Measurements from ENCODE around the gene DHX35. TPM values are rescaled to one million over a fixed set of nuclear protein-coding genes. Genes with fewer than 3 reads are reported as not detected.

Gene DHX35
- total RNA-seq, 1 donor from 2014 or later = 11.3 TPM

DNA sequence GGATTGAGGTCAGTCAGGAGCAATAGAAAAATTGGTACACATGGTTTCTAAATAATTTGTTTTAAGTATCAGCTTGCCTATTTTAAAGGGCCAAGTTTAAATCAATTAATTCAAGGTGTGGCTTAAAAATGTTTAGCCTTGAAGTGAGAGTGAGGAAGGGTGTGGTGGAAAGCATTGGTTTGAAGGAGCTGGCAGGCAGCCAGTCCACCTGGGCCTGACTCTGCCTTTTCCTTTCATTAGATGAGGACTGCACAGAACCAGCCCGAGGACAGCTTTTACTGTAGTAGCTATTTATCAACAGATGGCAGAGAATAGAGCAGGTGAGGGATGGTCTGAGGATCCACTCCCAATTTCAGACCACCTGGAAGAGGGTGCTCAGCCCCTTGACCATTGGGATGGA lies 42.4 kb downstream of the DHX35 start:
- intact Hi-C loops (cut with DNase I) = no loop called here
- DNase-seq (ENCODE audit: low spot score) (no peak), ATAC-seq (no peak)

DNA sequence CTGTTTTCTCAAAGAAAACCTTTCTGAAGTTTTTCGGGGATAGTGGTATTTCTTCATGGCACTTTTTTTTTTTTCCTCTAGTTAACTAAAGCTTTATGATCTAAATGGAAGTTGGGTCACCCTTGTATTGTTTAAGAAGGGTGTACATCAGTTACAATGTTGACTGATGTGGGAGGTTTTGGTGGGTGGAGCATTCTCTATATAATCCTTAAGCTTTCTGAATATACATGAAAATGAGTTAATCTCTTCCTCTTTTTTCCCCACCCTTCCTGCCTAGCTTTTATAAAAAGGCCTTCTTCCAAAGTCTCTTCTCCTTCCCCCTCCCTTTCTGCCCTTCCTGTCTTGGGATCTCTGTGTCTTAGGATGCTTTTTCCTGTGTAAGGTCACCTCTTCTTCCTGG lies 47.2 kb downstream of the DHX35 start:
- no peak for DNase-seq (ENCODE audit: low spot score)
- ATAC-seq = no peak
- intact Hi-C loops (cut with DNase I) = no loop called here

DNA sequence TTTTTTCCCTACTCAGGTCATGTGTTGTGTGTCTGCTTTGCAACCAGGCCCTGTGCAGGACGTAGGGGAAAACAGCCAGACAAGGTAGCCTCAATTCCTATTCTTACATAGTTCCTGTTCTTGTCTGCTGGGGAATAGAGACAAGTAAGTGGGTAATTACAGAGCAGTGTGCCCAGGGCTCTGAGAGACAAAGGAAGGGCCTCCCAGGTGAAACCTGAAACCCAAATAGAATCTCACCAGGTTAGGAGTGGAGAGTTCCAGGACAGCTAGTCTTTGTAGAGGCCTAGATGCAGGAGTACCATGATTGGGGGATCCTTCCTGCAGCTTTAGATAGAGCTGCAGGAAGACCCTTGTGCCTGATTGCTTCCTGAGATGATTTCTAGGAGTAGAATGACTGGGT lies 48.4 kb downstream of the DHX35 start:
- DNase-seq (ENCODE audit: low spot score) = no peak
- ATAC-seq = no peak
- intact Hi-C loops (cut with DNase I) = no loop called here

DNA sequence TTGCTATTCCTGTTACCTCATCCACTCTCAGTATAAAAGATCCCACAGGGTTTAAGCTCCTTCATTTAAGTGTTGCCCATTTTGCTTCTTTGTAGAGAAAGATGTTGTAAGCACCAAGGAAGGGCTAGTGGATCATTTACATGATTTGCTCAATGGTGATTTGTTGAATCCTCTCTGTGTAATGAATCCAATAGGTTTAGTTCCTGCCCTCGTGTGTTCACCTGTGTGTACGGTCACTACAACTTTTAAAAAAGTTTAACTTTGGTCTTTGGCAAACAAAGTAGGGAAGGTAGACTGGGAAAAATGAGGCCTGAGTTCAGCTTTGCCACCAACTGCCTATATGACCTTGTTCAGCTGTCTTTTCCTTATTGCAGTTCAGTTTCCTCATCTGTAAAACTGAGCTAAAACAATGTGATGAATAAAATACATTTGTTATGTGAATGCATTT lies 51.5 kb downstream of the DHX35 start:
- ATAC-seq (no peak), DNase-seq (ENCODE audit: low spot score) (no peak)
- intact Hi-C loops (cut with DNase I) = no loop called here

DNA sequence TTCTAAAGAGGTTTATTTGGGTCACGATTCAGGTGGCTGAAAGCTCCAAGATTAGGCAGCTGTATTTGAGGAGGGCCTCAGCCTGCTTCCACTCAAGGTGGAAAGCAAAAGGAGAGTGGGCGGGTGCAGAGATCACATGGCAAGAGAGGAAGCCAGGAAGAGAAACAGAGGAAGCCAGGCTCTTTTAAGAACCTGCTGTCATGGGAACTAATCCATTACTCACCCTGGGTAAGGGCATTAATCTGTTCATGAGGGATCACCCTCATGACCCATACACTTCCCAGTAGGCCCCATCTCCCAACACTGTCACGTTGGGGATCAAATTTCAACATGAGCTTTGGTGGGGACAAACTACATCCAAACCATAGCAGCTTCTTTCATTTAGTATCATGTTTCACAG lies 53.9 kb downstream of the DHX35 start:
- DNase-seq (ENCODE audit: low spot score) (no peak), ATAC-seq (no peak)
- intact Hi-C loops (cut with DNase I) = no loop called here

DNA sequence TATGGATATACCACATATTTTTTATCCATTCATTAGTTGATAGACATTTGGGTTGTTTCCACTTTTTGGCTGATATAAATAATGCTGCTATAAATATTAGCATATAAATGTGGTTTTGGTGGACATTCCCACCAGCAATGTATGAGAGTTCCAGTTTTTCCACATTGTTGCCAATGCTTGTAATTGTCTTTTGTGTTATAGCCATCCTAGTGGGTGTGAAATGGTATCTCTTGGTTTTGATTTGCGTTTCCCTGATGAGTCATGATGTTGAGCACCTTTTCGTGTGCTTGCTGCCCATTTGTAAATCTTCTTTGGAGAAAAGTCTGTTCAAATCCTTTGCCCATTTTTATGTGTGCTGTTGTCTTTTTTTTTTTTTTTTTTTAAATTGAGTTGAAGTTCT lies 54.4 kb downstream of the DHX35 start:
- DNase-seq (ENCODE audit: low spot score) (no peak), ATAC-seq (no peak)
- intact Hi-C loops (cut with DNase I) = no loop called here

DNA sequence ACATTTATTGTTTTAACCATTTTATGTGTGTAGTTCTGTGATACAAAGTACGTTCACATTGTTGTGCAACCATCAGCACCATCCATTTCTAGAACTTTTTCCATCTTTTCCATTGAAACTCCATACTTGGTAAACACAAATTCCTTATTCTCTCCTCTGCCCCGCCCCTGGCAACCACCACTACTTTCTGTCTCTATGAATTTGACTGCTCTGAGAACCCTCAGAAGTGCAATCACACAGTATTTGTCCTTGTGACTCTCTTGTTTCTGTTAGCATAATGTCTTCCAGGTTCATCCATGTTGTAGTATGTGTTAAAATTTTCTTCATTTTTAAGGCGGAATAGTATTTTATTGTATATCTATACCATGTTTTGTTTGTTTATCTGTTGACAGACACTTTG lies 56.9 kb downstream of the DHX35 start:
- intact Hi-C loops (cut with DNase I) = no loop called here
- DNase-seq (ENCODE audit: low spot score) (no peak), ATAC-seq (no peak)

DNA sequence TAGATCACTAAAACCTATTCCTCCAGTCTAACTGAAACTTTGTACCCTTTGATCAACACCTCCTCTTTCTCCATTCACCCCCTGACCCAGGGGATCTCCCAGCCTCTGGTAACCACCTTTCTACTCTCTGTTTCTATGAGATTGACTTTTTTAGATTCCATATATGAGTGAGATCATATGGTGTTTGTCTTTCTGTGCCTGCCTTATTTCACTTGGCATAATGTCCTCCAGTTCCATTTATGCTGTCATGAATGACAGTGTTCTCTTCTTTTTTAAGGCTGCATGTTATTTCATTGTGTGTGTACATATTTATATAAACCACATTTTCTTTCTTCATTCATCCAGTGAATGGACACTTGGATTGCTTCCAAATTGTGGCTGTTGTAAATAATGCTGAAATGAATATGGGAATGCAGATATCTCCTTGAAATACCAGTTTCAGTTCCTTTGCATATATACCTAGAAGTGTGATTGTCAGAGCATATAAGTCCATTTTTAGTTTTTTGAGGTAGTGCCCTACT lies 57.7 kb downstream of the DHX35 start:
- no peak for DNase-seq (ENCODE audit: low spot score)
- intact Hi-C loops (cut with DNase I) = no loop called here
- ATAC-seq = no peak

DNA sequence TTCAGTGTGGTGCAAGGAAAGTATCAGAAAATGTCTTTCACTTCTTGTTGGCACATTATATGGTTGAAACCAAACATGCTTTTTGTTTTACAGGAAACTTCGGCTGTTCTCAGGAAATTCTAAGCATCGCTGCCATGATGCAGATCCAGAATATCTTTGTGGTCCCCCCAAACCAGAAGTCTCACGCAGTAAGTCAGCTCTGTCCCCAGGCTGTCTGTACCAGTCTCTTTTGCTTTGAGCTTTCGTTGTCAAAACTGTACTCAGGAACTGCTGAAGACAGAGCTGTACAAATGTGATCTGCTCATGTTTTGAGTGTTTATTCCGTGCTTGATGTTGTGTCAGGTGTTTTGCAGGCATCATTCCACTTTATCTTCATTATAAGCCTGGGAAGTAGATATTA lies 59.6 kb downstream of the DHX35 start:
- DNase-seq (ENCODE audit: low spot score) (no peak), ATAC-seq (no peak)
- intact Hi-C loops (cut with DNase I) = no loop called here

DNA sequence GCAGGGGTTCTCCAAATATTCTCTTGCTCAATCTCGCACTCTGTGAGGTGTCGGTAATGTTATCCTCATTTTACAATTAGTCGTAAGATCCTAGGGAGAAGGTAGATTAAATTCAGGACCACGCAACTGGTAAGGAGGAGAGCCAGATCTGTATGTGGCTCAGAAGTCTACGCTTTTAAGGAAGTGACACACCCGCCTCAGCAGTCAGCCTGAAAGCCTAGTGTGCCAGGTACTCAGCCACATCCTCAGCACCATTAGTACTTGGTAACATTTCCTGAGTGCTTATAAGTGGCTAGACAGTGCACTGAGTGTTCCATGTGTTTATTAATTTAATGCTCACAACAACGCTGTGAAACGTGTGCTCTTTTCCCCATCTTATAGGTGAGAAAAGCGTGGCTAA lies 63.7 kb downstream of the DHX35 start:
- DNase-seq (ENCODE audit: low spot score) = no peak
- ATAC-seq = no peak
- intact Hi-C loops (cut with DNase I) = no loop called here

DNA sequence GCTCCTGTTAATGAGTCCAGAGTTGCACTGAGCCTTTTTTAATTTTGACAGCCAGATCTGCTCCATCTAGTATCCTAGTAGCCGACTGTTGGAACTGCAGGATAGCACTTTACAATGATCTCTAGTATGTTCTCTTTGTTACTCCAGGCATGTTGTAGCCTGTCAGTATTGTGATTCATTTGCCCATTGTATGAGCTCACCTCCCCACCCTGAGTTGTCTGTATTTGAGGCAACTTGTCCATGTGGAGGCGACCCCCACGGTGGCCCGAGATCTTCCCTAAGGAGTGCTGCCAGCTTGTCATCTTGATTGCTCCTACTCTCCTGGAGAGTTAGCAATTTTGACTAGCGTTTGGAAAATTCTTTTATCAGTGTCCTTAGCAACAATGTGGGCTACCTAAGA lies 67.2 kb downstream of the DHX35 start:
- no peak for DNase-seq (ENCODE audit: low spot score)
- intact Hi-C loops (cut with DNase I) = no loop called here
- ATAC-seq = no peak

DNA sequence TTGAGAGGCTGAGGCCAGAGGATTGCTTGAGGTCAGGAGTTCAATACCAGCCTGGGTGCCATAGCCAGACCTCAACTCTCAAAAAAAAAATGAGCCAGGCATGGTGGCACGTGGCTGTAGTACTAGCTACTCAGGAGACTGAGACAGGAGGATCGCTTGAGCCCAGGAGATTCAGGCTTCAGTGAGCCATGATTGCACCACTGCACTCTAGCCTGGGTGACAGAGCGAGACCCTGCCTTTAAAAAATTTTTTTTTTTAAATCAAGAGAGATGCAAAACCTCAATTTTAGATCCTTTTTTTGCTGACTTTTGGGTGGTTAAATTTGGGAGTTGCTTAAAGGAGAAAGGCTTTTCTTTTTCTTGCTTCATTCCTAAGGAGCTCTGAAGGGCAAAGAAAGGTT lies 70.9 kb downstream of the DHX35 start:
- no peak for ATAC-seq
- intact Hi-C loops (cut with DNase I) = no loop called here

DNA sequence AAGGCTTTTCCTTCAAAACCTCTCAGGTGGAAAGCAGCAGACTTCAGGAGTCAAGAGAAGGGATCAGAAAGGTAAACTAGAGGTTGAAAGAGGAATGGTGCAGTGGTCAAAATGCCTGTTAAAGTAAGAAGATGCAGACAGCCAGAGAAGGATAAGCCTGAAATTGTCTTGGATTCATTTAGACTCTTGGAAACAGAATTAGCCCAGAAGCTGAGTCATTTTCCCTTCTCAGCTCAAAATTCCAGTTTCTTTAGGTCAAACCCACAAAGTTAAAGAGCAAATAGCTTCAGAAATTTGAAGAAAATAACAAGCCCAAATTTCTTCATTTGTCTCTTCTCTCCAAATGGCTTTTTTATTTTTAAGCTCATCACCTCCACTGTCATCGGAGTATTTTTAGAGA lies 73.9 kb downstream of the DHX35 start:
- no peak for ATAC-seq
- intact Hi-C loops (cut with DNase I) = no loop called here

More for the DNA sequence above, 70.9 kb downstream of the DHX35 start:
- no peak for DNase-seq (ENCODE audit: low spot score)

DNA sequence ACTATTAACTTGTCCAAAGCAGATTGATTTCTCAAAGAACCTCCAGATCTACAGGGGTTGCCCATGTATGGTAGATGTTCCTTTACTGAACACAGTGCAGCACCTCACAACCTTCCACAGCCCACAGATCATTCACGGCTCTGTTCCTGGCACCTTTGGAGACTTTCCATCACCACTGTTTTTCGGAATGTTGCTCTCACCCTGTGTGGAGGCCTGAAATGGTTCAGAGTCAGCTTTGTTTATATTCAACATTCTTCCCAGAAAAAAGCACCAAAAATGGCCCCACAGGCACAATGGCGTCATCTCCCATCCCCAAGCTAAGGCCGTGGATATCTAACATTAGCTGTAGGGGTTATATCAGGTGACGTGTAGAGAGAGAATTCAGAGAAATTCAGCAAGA lies 74.7 kb downstream of the DHX35 start:
- intact Hi-C loops (cut with DNase I) = no loop called here
- DNase-seq (ENCODE audit: low spot score) (no peak), ATAC-seq (no peak)

More for the DNA sequence above, 73.9 kb downstream of the DHX35 start:
- DNase-seq (ENCODE audit: low spot score) = no peak

DNA sequence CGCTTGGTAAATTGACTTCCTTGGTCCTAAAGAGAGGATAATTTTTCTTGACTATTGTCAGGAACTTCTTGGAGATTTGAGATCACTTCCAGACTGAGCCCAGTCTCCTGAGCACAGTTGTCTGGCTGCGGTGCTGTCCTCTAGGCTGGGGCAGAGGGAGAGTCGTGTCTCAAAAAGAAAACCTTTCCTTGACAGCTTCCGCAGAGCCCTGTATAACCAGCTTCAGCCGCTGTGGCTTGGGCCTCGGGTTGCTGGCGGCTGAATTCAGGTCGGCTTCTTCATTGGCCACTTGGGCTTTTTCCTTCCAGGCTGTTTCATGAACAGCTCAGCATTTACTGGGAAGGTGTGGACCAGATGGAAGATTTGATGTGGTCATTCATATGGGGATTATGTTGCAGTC lies 75.9 kb downstream of the DHX35 start:
- intact Hi-C loops (cut with DNase I) = no loop called here
- ATAC-seq = no peak
- DNase-seq (ENCODE audit: low spot score) = no peak

DNA sequence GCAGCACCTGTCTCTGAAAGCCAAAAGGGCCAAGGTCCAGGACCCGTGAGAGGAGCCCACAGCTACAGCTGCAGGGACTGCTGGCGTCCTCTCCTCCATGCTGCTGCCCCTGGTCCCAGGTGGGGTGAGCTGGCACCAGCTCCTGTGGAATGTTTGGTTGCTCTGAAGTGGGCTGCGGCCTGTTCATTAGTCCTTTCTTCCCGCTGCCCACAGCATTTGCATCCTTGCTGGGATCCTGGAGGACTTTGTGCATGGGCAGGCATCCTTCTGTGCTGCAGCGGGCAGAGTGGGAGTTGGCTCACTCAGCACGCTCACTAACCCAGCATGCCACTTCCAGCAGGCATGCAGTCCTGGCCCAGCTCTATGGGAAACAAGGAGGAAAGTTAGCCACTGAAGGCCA lies 76.4 kb downstream of the DHX35 start:
- ATAC-seq (no peak), DNase-seq (ENCODE audit: low spot score) (no peak)
- intact Hi-C loops (cut with DNase I) = no loop called here

DNA sequence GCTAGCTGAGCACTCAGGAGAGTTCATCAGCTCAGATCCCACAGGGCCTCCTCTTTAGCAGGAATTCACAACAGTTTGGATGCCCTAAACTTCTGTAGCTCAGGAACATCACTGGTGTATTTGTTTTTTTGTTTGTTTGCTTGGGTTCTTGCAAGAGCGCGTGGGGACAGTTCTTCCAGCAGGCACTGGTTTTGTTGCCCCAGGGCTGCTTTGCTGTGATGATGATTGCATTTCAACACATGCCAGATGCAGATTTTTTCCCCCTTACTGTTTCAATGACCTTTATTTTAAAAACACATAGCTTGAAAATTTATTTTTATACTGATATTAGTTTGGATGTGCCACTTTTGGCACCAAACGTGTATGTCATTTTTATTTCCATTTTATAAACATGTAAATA lies 77.1 kb downstream of the DHX35 start:
- DNase-seq (ENCODE audit: low spot score) (no peak), ATAC-seq (no peak)
- intact Hi-C loops (cut with DNase I) = no loop called here

DNA sequence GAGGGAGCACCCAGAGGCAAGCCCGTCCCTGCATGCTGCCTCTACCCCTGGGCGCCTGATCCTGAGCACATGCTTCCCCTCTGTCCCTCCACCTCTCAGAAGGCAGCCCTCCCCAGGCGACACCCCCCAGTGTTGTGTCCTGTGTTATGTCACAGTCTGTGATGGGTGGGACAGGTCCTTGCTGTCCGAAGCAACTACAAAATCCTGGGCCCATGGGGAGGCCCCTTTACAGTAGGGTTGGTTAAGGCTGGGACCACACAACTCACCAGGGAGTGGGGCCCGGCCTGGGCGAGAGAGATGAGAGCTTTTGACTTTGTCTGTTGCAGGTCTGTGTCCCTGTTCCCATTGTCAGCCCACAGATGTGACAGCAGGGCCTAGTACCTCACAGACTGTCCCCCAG lies 78.0 kb downstream of the DHX35 start:
- no peak for DNase-seq (ENCODE audit: low spot score)
- intact Hi-C loops (cut with DNase I) = loop anchor here (10.0 kb wide), 1 partner anchor 115 kb away; the partner anchor contains the start of gene FAM83D
- ATAC-seq = no peak

DNA sequence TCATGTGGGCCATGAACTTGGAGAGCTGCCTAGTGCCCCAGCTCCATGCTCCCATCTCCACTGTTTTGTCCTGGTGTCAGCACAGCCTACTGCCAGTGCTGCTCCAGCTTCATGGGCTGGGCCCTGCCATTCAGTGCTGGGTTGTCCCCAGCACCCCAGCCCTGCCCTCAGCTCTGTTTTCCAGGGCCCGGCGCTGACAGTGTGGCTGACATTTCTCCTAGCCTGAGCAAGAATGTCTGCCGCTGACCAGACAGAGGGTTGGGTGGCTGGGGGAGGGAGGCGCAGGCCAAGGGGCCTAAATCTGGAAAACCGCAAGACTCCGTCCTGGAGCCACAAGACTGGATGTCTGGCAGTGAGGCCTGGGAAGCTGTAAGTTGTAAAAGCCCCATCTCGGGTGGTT lies 78.9 kb downstream of the DHX35 start:
- ATAC-seq (no peak), DNase-seq (ENCODE audit: low spot score) (no peak)
- intact Hi-C loops (cut with DNase I) = loop anchor here (10.0 kb wide), 1 partner anchor 116 kb away; the partner anchor contains the start of gene FAM83D

DNA sequence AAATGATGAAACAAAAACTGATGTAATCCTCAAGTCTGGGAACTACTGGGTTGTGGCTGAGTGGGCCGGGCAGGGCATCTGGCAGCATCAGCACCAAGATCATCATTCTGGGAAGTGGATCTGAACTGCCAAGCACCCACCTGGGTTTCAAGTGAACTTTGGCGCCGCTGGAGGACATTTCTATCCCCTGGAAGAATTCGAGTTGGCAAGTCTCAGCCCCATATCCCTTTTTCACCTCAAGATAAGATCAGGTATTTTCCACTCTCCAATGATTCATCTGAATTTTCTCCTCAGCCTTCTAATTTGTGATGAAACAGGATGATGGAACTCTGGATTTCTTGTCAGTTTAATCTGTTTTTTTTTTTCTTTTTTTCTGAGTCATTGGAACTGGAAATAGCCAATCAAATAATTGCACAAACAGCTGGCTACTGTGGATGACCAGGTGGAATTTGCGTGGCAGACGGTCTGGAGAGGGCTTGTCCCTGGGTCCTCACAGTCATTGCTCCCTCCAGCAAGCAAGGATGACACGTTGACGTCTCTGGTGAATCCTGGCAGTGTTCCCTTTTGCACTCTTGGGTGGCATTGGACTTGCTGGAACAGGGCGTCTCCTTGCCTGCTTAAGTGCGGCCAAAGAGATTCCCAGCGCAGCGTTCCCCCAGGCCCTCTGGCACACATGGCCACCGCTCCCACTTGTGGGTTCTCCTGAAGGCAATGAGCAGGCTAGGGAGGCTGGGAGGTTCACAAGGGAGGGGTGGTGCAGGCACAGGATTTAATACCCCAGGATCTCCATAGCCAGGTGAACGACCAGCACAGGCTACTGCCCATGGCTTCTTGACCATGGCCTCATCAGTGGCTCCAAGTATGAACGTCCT lies 80.4 kb downstream of the DHX35 start:
- DNase-seq (ENCODE audit: low spot score) = no peak
- ATAC-seq = peak; percentile 54
- intact Hi-C loops (cut with DNase I) = loop anchor here (10.0 kb wide), 1 partner anchor 118 kb away; the partner anchor contains the start of gene FAM83D

DNA sequence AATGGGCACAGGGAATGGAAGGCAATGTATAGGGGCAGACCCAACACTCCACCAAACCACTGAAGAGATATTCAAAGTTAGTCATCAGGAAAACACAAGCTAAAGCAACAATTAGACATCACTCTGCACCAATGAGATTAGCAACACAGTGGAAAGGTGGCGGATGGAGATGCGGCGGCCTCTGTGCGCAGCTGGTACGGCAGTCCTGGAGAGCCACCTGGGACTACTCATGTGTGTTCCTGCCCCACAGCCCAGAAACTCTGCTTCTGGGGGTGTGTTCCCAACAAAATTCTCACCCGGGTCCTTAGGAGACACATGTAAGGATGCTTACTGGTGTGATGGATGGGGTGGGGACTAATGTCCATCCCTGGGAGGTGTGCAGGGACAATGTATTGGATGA lies 82.4 kb downstream of the DHX35 start:
- ATAC-seq (no peak), DNase-seq (ENCODE audit: low spot score) (no peak)
- intact Hi-C loops (cut with DNase I) = loop anchor here (10.0 kb wide), 1 partner anchor 120 kb away; the partner anchor contains the start of gene FAM83D
